Ascending aorta (tissue), 2 donors: ENCODE measurements around the gene GDPD5. TPM values are rescaled to one million over a fixed set of nuclear protein-coding genes. Genes with fewer than 3 reads are reported as not detected.
A peak's percentile ranks its signal among the peaks of the same experiment; 100 is the strongest.

ENCODE experiments used
- DNase-seq, 2 donors: peaks; one replicate each; pipeline ENCODE4 v3.0.0-alpha.2; 2019; ENCODE audit warnings: low spot score in 2 of 2
- H3K27ac ChIP-seq, 2 donors: fragments of 200-600 bp; sonication (generic); one replicate each; pipeline ENCODE4 v1.5.1; 2016 to 2017; ENCODE audit warnings: mild to moderate bottlenecking in 1 of 2
- H3K27me3 ChIP-seq: fragments of 200-600 bp; sonication (generic); one replicate; pipeline ENCODE4 v1.5.1; 2017
- H3K36me3 ChIP-seq, 2 donors: fragments of 200-600 bp; sonication (generic); one replicate each; pipeline ENCODE4 v1.5.1; 2016
- H3K4me1 ChIP-seq, 2 donors: fragments of 200-600 bp; sonication (generic); one replicate each; pipeline ENCODE4 v1.5.1; 2016 to 2017; ENCODE audit warnings: mild to moderate bottlenecking in 1 of 2
- H3K4me3 ChIP-seq, 2 donors: fragments of 200-600 bp; sonication (generic); one replicate each; pipeline ENCODE4 v1.5.1; 2016 to 2017; ENCODE audit warnings: mild to moderate bottlenecking in 1 of 2
- H3K9me3 ChIP-seq, 2 donors: fragments of 200-600 bp; sonication (generic); one replicate each; pipeline ENCODE4 v1.5.1; 2016
- CTCF ChIP-seq, 3 experiments: fragments of 200-600 bp in 2 of 3; fragments of 450-650 bp in 1 of 3; sonication (generic) in 2 of 3; IDR thresholded peaks; one replicate each; pipeline ENCODE4 v1.5.1; 2016 to 2019; ENCODE audit warnings: antibody characterized with exemption in 3 of 3, mild to moderate bottlenecking in 1 of 3, moderate library complexity in 1 of 3
- intact Hi-C: fragments of 100-400 bp; cut with DNase I; formaldehyde crosslinking; loops from one replicate; pipeline ENCODE4 v1.15.1; 2023
- total RNA-seq: library from RNA; depleted of rRNA; stranded (reverse); fragments of >200 nt; gene quantifications from one replicate; pipeline ENCODE4 v1.1.0, GENCODE V29; 2016

Gene GDPD5
- total RNA-seq, 1 donor from 2014 or later, result 64.6 TPM

- intact Hi-C loops, result no loop called here
- peak; percentile 12 to 47 (median 35) for TF ChIP-seq CTCF (IDR thresholded peaks at IDR 0.05)
Observed at GRCh38 chr11:75450826-75451821, 74.6 kb downstream of the GDPD5 start.

GRCh38 chr11:75450236-75450635 is 75.5 kb downstream of the GDPD5 start:
- H3K36me3 ChIP-seq, result no peaks in the 10 kb centered on the region
- intact Hi-C loops, result no loop called here
- no peak overlapping the region for H3K27ac ChIP-seq
- H3K9me3 ChIP-seq, result no peaks in the 10 kb centered on the region
- no peak for DNase-seq
- no peaks in the 10 kb centered on the region for H3K27me3 ChIP-seq
- no peak overlapping the region for H3K4me3 ChIP-seq
- H3K4me1 ChIP-seq, result peaks cover 0 to 5% of the 10 kb centered on the region in 2 donors
- TF ChIP-seq CTCF (IDR thresholded peaks at IDR 0.05), result no peak

More at GRCh38 chr11:75450826-75451821, 74.6 kb downstream of the GDPD5 start:
- Histone ChIP-seq H3K27me3 (no peaks in the 10 kb centered on the region), H3K4me1 (peaks cover 0 to 5% of the 10 kb centered on the region in 2 donors), H3K4me3 (no peak overlapping the region), H3K27ac (no peak overlapping the region), H3K36me3 (no peaks in the 10 kb centered on the region), H3K9me3 (no peaks in the 10 kb centered on the region)
- DNase-seq, result no peak

GRCh38 chr11:75449776-75450175 is 76.0 kb downstream of the GDPD5 start:
- TF ChIP-seq CTCF (IDR thresholded peaks at IDR 0.05), result no peak
- Histone ChIP-seq H3K4me1 (peaks cover 0 to 5% of the 10 kb centered on the region in 2 donors), H3K27me3 (no peaks in the 10 kb centered on the region), H3K9me3 (no peaks in the 10 kb centered on the region), H3K36me3 (no peaks in the 10 kb centered on the region), H3K27ac (no peak overlapping the region), H3K4me3 (no peak overlapping the region)
- intact Hi-C loops, result no loop called here
- DNase-seq, result no peak

GRCh38 chr11:75449271-75449670 is 76.5 kb downstream of the GDPD5 start:
- Histone ChIP-seq H3K27ac (no peak overlapping the region), H3K9me3 (no peaks in the 10 kb centered on the region), H3K4me1 (peaks cover 0 to 2% of the 10 kb centered on the region in 2 donors), H3K27me3 (no peaks in the 10 kb centered on the region), H3K4me3 (no peak overlapping the region), H3K36me3 (no peaks in the 10 kb centered on the region)
- DNase-seq, result no peak
- intact Hi-C loops, result no loop called here
- TF ChIP-seq CTCF (IDR thresholded peaks at IDR 0.05), result no peak

GRCh38 chr11:75447415-75447814 is 78.3 kb downstream of the GDPD5 start:
- H3K27ac ChIP-seq, result no peak overlapping the region
- H3K4me3 ChIP-seq, result no peak overlapping the region
- no peaks in the 10 kb centered on the region for H3K36me3 ChIP-seq
- DNase-seq, result no peak
- no peaks in the 10 kb centered on the region for H3K27me3 ChIP-seq
- no peak for TF ChIP-seq CTCF (IDR thresholded peaks at IDR 0.05)
- intact Hi-C loops, result no loop called here
- no peaks in the 10 kb centered on the region for H3K9me3 ChIP-seq
- no peaks in the 10 kb centered on the region for H3K4me1 ChIP-seq
